Cardiac muscle cell (in vitro differentiated cells and primary cell): ENCODE data around the gene MC2R. TPM values are rescaled to one million over a fixed set of nuclear protein-coding genes. Genes with fewer than 3 reads are reported as not detected.

Source experiments
- DNase-seq, 2 donors: peaks; one replicate each; pipeline versions ENCODE4 v3.0.0 to v3.0.0-alpha.2; 2010 to 2017; ENCODE audit warnings: low read depth in 1 of 2, low spot score in 1 of 2
- H3K27ac ChIP-seq: fragments of 200-600 bp; sonication (generic); 2 replicates; pipeline ENCODE4 v1.5.1; 2016
- H3K27me3 ChIP-seq: fragments of 200-600 bp; sonication (generic); 2 replicates; pipeline ENCODE4 v1.6.0; 2016; ENCODE audit warnings: control low read depth
- H3K36me3 ChIP-seq: fragments of 200-600 bp; sonication (generic); 2 replicates; pipeline ENCODE4 v1.5.1; 2016; ENCODE audit warnings: control low read depth
- H3K4me1 ChIP-seq: fragments of 200-600 bp; sonication (generic); 2 replicates; pipeline ENCODE4 v1.8.1; 2017; ENCODE audit warnings: low read depth, mild to moderate bottlenecking, mixed run types
- H3K4me3 ChIP-seq: fragments of 200-600 bp; sonication (generic); 2 replicates; pipeline ENCODE4 v1.5.1; 2016; ENCODE audit warnings: mild to moderate bottlenecking
- H3K9me3 ChIP-seq: fragments of 200-600 bp; sonication (generic); 2 replicates; pipeline ENCODE4 v1.5.1; 2017; ENCODE audit warnings: low read depth, mild to moderate bottlenecking, control low read depth
- polyA plus RNA-seq: library from polyadenylated mRNA; unstranded; fragments of >200 nt; fragmentation: Nextera tagmentation; extraction: Ambion mirVana; gene quantifications from 2 replicates; pipeline ENCODE4 v1.2.1, GENCODE V29; 2016
- total RNA-seq: library from RNA; depleted of rRNA; stranded (reverse); fragments of >200 nt; gene quantifications from 2 replicates; pipeline ENCODE4 v1.2.3, GENCODE V29; 2016
- TF ChIP-seq, protein P1 (sequence below): IDR thresholded peaks from 2 replicates; pipeline ENCODE4 v1.5.1; 2012; ENCODE audit warnings: low read depth, mild to moderate bottlenecking, low read length

MC2R gene
- total and polyA plus RNA-seq, 2 experiments from 2014 or later, result not detected

DNA sequence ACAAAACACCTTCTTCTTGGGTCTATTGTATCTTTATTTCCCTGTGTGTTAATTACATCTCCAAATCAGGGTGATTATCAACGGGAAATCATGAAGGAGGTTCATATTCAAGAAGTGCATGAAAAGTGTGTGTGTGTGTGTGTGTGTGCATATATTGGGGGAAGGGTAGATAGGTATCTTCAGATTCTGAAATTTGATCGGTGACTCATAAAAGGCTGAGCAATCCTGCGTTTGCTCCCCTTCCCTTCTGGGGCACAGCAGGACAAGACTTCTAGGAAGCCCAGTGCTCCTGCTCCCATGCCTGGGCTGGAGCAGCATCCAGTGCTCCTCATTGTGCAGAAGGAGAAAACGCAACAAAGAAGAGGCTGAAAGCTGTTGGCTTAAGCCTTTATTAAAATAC lies 65.5 kb downstream of the MC2R start:
- TF ChIP-seq, protein P1, sequence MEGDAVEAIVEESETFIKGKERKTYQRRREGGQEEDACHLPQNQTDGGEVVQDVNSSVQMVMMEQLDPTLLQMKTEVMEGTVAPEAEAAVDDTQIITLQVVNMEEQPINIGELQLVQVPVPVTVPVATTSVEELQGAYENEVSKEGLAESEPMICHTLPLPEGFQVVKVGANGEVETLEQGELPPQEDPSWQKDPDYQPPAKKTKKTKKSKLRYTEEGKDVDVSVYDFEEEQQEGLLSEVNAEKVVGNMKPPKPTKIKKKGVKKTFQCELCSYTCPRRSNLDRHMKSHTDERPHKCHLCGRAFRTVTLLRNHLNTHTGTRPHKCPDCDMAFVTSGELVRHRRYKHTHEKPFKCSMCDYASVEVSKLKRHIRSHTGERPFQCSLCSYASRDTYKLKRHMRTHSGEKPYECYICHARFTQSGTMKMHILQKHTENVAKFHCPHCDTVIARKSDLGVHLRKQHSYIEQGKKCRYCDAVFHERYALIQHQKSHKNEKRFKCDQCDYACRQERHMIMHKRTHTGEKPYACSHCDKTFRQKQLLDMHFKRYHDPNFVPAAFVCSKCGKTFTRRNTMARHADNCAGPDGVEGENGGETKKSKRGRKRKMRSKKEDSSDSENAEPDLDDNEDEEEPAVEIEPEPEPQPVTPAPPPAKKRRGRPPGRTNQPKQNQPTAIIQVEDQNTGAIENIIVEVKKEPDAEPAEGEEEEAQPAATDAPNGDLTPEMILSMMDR, result no peak
- H3K27me3 ChIP-seq, result no peaks in the 10 kb centered on the region
- no peak for DNase-seq
- H3K36me3 ChIP-seq, result no peaks in the 10 kb centered on the region
- no peaks in the 10 kb centered on the region for H3K4me1 ChIP-seq
- no peak overlapping the region for H3K27ac ChIP-seq
- H3K4me3 ChIP-seq, result no peak overlapping the region
- H3K9me3 ChIP-seq, result no peaks in the 10 kb centered on the region

DNA sequence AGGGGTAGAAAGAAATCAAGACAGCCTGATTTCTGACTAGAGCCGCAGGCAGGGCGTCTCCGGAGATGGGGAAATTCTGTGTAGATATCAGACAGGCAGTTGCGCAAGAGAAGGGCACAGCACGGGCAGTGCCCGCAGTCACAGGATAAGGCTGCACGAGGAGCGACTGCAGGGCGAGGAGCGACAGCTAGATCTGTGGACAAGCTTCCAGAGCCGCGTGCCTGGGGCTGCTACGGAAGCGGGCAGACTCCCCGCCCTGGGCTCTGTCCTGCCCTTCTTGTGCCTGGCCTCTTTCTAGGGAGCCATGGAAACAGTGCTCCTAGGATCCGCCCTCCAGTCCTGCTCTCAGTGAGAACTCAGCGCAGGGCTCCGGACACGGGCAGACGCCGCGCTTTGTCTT lies 78.8 kb downstream of the MC2R start:
- TF ChIP-seq, protein P1, result no peak
- Histone ChIP-seq H3K9me3 (no peaks in the 10 kb centered on the region), H3K27me3 (no peaks in the 10 kb centered on the region), H3K36me3 (no peaks in the 10 kb centered on the region), H3K27ac (no peak overlapping the region), H3K4me1 (no peaks in the 10 kb centered on the region), H3K4me3 (no peak overlapping the region)
- DNase-seq, result no peak

DNA sequence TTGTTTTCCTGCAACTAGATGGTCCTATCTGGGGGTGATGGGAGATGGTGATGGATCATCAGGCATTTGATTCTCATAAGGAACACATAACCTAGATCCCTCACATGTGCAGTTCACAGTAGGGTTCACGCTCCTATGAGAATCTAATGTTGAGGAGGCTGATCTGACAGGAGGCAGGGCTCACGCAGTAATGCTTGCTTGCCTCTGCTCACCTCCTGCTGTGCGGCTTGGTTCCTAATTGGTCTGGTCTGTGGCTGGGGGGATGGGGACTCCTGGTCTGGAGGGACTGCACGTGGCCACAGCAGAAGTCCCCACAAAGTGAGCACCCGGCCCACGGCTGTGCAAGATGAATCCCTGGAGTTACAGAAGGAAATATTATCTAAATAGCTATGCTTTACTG lies 80.1 kb downstream of the MC2R start:
- no peak overlapping the region for H3K27ac ChIP-seq
- no peak for DNase-seq
- H3K9me3 ChIP-seq, result no peaks in the 10 kb centered on the region
- no peaks in the 10 kb centered on the region for H3K4me1 ChIP-seq
- H3K36me3 ChIP-seq, result no peaks in the 10 kb centered on the region
- no peak overlapping the region for H3K4me3 ChIP-seq
- TF ChIP-seq, protein P1, result no peak
- H3K27me3 ChIP-seq, result no peaks in the 10 kb centered on the region

DNA sequence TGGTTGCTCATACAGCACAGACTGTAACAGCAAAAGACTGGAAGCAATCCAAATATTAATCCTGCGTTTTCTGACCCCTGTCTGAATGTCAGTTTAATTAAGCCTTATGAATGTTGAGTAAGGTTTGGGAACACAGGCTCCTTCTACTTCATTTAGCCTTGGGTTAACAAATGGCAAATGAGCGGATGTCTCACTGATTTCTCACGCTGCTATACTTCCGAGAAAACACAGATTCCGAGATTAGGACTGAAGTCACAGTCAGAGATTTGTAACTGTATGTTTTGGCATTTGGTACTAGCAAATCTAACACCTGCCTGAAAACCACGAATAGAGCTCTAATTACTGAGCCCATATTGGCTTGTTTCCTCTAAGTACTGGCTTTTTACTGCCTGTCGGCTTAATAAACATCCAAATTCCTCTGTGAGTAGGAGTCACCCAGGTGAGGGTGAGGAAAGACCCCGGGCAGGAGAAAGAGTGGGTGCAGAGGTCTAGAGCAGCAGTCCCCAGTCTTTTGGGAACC lies 80.8 kb downstream of the MC2R start:
- no peaks in the 10 kb centered on the region for H3K27me3 ChIP-seq
- H3K36me3 ChIP-seq, result no peaks in the 10 kb centered on the region
- H3K9me3 ChIP-seq, result no peaks in the 10 kb centered on the region
- TF ChIP-seq, protein P1, result no peak
- H3K4me1 ChIP-seq, result no peaks in the 10 kb centered on the region
- H3K4me3 ChIP-seq, result no peak overlapping the region
- no peak for DNase-seq
- H3K27ac ChIP-seq, result no peak overlapping the region

Other genes starting within 250 kb of the MC2R start
- 20.6 and 26.9 TPM in 2 replicates for gene FAM210A, start 189.0 kb downstream of the MC2R start, total RNA-seq
- gene FAM210A, start 189.0 kb downstream of the MC2R start, polyA plus RNA-seq, result 20.0 and 23.9 TPM in 2 replicates
- gene RNMT, start 188.9 kb downstream of the MC2R start, total RNA-seq, result 28.1 and 36.5 TPM in 2 replicates
- gene RNMT, start 188.9 kb downstream of the MC2R start, polyA plus RNA-seq, result 48.1 and 53.0 TPM in 2 replicates
- not detected in 2 replicates for gene MC5R, start 91.4 kb downstream of the MC2R start, total RNA-seq
- gene MC5R, start 91.4 kb downstream of the MC2R start, polyA plus RNA-seq, result not detected in 2 replicates
- 9.9 and 12.0 TPM in 2 replicates for gene ZNF519, start 216.9 kb upstream of the MC2R start, total RNA-seq
- 5.1 and 7.1 TPM in 2 replicates for gene ZNF519, start 216.9 kb upstream of the MC2R start, polyA plus RNA-seq